Stimulated activated naive CD8-positive, alpha-beta T cell treated with anti-CD3 and anti-CD28 coated beads, Interleukin-15, amount 100 ng/mL, for 72 hours (primary cell): ENCODE data around the gene TSPYL1.
A peak's percentile ranks its signal among the peaks of the same experiment; 100 is the strongest.

Source experiments
- ATAC-seq: fragments of 150-1000 bp; cut with Tn5 transposase; 2 replicates; pipeline ENCODE4 v1.10.0; 2021; ENCODE audit warnings: mild to moderate bottlenecking, moderate library complexity
- DNase-seq, 2 donors: peaks; one replicate each; pipeline ENCODE4 v3.0.0; 2021 to 2022
- H3K27ac Mint-ChIP-seq, 2 donors: one replicate each; pipeline ENCODE4 v1.8.0; 2022; ENCODE audit warnings: mild to moderate bottlenecking in 2 of 2, mixed read lengths in 2 of 2, moderate library complexity in 2 of 2
- H3K27me3 Mint-ChIP-seq: one replicate; pipeline ENCODE4 v1.8.0; 2022; ENCODE audit warnings: mixed read lengths
- H3K4me1 Mint-ChIP-seq: one replicate; pipeline ENCODE4 v1.8.0; 2022; ENCODE audit warnings: mild to moderate bottlenecking, mixed read lengths
- H3K4me3 Mint-ChIP-seq, 2 donors: one replicate each; pipeline ENCODE4 v1.8.0; 2022; ENCODE audit warnings: mild to moderate bottlenecking in 2 of 2, mixed read lengths in 2 of 2, moderate library complexity in 1 of 2
- H3K9me3 Mint-ChIP-seq, 2 donors: one replicate each; pipeline ENCODE4 v1.8.0; 2022; ENCODE audit warnings: mixed read lengths in 2 of 2

The TSPYL1 gene

DNA sequence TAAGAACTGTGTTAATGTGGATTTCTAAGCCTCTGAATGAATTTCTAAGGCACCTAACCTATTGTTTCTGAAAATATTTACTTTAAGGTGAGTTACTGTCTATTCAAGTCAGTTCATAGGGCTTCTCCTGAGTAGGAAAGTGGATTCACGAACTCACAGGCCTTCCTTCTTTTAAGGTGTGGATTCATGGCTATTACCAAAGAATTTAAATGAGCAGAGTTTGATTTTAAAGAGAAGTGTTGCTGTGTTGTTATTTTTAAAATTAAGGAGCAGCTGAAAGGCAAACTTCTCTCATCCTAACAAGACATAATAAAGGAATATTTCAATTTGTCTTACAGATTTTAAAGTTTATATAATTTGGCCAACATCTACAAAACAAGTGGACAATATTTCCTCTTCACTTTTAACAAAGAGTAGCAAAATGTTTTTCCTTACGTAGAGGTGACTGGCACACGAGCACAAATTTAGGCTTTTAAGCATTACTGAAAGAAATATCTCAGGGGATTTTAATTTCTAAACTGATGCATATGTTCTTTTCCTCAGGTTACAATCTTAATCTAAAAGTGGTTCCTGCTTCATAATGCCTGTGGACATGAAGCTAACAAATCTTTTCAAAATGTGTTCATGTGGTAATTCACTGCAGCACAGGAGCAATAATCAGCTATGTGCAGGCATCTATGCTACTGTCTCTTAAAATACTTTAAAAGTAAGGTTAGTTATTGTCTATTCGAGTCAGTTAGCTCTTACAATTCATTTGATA, 25.3 kb downstream of the TSPYL1 start:
- ATAC-seq, result no peak
- no peaks in the 10 kb centered on the region for H3K9me3 Mint-ChIP-seq

DNA sequence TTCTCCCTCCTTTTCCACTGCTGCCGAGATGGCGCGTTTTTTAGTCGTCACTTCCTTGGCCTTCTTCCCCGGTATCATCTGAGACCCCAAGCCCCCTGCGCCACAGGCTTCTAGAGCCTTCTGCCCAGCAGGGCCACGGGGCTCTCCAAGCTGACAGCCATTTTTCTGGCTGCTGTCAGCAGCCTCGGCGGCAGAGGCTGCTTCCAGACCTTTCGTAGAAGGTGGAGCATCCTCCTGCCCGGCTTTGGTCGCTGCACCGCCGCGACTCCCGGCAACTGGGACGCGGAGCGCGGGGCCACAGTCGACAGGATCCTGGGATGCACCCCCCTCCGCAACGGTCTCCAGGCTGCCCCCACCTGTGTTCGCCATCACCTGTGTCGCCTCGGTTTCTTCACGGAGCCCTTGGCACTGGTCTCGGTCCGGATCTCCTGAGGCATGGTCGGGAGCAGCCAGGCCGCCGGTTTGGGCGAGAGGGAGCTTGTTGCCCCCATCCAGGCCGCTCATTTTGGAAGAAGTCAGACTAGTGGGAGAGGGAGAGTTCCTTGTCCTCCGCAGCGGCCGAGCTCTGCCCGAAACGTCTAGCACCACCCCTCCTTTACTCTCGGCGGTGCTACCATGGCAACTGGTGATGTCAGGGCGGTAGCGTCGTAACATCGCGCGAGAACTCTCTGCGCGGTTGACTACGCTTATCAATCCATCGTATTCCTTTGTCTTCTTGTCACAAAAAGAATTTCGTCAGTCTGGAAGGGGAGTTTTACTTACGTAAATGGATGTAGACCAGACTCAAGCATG, 26.0 kb downstream of the TSPYL1 start, which contains the start of gene TSPYL4:
TSS of gene TSPYL4 (minus strand) at position 571 of the 792 bp plus-strand sequence. CDS start at position 504, 67 bp downstream.
- DNase-seq (peak; percentile 77 to 89), ATAC-seq (peak; percentile 98)
- no peaks in the 10 kb centered on the region for H3K9me3 Mint-ChIP-seq
- H3K4me1 Mint-ChIP-seq, result peaks cover 6% of the 10 kb centered on the region
- no peaks in the 10 kb centered on the region for H3K27me3 Mint-ChIP-seq
- no peak within 1 kb of the TSS for H3K27ac Mint-ChIP-seq
- no peak within 1 kb of the TSS for H3K4me3 Mint-ChIP-seq

More for the DNA sequence above, 25.3 kb downstream of the TSPYL1 start:
- Mint-ChIP-seq H3K4me1 (peaks cover 6% of the 10 kb centered on the region), H3K27ac (no peak overlapping the region), H3K27me3 (no peaks in the 10 kb centered on the region), H3K4me3 (no peak overlapping the region)
- no peak for DNase-seq

DNA sequence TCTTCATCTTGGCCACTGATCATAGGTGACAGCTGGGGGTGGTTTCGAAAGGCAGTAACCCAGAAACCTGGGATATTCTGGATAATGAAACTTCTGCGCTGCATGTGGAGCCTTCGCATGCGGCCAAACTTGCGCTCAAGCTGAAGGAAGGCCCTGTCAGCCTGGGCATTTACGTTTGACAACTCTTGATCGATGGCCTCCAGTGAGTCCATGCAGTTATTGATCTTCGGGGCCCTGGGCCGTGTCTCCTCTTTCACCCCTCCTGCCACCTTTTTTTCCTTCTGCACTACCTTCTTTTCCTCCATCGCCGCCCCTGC, 26.6 kb downstream of the TSPYL1 start:
- Mint-ChIP-seq H3K27ac (no peak overlapping the region), H3K27me3 (no peaks in the 10 kb centered on the region), H3K4me3 (no peak overlapping the region), H3K9me3 (no peaks in the 10 kb centered on the region), H3K4me1 (peaks cover 6% of the 10 kb centered on the region)
- ATAC-seq, result no peak
- no peak for DNase-seq

DNA sequence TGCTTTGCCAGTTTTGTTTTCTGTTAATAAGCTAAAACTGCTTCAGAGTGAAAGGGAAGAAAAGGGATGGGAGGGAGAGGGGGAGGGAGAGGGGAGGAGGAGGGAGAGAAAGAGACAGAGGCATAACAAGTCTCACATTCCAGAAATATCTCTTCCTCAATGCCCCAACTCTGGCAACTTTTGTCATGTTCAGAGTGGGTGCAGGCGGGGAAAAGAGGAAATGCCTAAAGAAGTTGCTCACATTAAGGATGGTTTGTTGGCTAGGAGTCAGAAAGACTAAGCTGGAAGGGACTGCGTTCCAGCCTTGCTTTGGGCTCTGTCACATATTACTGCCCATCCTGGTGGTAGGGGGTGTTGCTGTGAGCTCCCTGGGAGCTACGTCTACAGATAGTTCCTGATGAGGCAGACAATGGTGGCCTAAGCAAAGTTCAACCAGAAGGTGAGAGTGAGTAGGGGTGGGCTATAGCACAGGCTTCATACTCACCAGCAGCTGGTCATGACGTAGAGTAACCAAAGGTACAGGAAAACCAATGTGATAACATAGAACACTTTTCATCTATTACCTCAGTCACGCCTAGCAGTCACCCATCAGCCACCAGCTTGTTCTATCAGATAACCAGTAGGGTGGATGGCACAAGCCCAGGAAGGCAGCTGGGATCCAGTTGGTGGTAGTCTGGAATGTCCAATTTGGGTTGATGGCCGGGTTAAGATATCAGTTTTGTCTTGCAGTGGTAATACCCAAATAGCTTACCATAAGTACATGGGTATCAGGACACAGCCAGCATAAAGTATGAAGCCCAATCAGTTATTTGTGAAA, 28.0 kb downstream of the TSPYL1 start:
- H3K27me3 Mint-ChIP-seq, result no peaks in the 10 kb centered on the region
- no peak overlapping the region for H3K4me3 Mint-ChIP-seq
- no peak overlapping the region for H3K27ac Mint-ChIP-seq
- DNase-seq (no peak), ATAC-seq (no peak)
- no peaks in the 10 kb centered on the region for H3K4me1 Mint-ChIP-seq
- H3K9me3 Mint-ChIP-seq, result no peaks in the 10 kb centered on the region

DNA sequence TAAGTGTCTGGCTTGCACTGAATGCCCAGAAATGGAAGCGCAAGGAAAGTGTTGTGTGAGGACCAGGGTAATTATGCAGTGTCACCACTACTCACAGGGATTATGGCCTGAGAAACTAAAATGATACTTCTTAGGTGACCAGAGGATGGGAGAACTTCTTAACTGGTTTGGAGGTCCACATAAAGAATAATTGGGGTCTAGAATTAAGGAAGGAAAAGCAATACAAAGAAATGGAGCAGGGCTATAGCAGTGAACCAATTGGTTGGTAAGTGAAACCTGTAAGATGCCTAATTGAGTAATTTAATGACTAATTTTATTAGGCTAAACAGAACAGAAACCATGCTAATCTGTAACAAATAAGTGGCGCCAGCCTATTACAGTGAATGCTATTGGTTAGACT, 31.2 kb downstream of the TSPYL1 start:
- no peak overlapping the region for H3K4me3 Mint-ChIP-seq
- ATAC-seq, result no peak

DNA sequence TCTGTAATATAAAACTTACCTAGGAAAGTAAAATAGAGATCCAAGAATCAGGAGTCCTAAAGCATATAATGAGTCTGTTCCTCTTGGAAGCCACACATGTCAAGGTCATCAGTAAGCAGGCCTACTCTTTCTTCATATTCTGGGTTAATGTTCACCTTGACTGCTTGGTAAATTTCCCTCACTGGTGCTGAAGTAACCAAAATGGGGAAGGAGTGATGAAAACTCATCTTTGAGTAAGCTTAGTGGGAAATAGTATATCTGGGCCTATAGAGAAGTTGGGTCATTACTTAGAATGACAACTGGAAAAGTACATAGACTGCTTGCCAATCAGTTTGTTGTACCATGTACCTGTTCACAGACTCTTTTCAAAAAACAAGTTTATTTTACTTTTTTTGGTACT, 32.4 kb downstream of the TSPYL1 start:
- no peaks in the 10 kb centered on the region for H3K9me3 Mint-ChIP-seq
- DNase-seq, result no peak
- no peak overlapping the region for H3K27ac Mint-ChIP-seq
- no peaks in the 10 kb centered on the region for H3K4me1 Mint-ChIP-seq
- no peak overlapping the region for H3K4me3 Mint-ChIP-seq
- ATAC-seq, result no peak
- H3K27me3 Mint-ChIP-seq, result no peaks in the 10 kb centered on the region

More for the DNA sequence above, 31.2 kb downstream of the TSPYL1 start:
- no peak for DNase-seq
- Mint-ChIP-seq H3K27ac (no peak overlapping the region), H3K9me3 (no peaks in the 10 kb centered on the region), H3K27me3 (no peaks in the 10 kb centered on the region), H3K4me1 (no peaks in the 10 kb centered on the region)

DNA sequence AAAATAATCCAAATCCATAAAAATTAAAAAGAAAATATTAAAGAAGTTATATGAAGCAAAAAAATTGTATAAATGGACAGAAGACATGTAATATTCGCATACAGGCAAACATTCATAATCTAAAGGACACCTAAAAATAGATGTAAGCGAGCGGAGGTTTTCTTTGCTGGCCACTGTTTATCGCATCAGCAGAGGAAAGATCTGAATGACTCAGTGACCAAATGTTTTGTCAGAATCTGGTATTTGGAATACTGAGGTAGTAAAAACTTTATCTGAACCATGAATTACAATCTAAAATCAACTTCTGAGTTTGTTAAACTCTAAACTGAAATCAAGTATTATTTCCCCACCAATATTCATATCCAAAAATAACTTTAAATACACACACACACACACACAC, 33.6 kb downstream of the TSPYL1 start:
- H3K27ac Mint-ChIP-seq, result no peak overlapping the region
- no peak overlapping the region for H3K4me3 Mint-ChIP-seq
- H3K4me1 Mint-ChIP-seq, result no peaks in the 10 kb centered on the region
- no peaks in the 10 kb centered on the region for H3K9me3 Mint-ChIP-seq
- no peak for DNase-seq
- no peak for ATAC-seq
- no peaks in the 10 kb centered on the region for H3K27me3 Mint-ChIP-seq

DNA sequence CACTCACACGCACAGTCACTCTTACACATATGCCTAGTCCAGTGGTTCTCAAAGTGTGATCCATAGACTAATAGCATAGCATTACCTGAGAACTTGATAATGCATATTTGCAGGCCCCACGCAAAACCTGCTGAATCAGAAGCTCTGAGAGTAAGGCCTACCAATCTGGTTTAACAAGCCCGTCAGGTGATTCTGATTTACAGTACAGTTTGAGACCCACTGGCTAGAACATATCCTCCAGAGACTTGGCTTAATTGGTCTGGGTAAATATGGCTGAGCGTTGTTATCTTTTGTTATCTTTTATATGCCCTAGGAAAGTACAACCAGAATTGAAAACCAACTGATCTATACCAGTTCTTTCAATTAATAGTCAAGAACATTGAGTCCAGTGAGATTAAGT, 35.4 kb downstream of the TSPYL1 start:
- H3K4me3 Mint-ChIP-seq, result no peak overlapping the region
- no peaks in the 10 kb centered on the region for H3K4me1 Mint-ChIP-seq
- ATAC-seq, result no peak
- no peaks in the 10 kb centered on the region for H3K27me3 Mint-ChIP-seq
- no peak for DNase-seq
- no peak overlapping the region for H3K27ac Mint-ChIP-seq
- H3K9me3 Mint-ChIP-seq, result no peaks in the 10 kb centered on the region

DNA sequence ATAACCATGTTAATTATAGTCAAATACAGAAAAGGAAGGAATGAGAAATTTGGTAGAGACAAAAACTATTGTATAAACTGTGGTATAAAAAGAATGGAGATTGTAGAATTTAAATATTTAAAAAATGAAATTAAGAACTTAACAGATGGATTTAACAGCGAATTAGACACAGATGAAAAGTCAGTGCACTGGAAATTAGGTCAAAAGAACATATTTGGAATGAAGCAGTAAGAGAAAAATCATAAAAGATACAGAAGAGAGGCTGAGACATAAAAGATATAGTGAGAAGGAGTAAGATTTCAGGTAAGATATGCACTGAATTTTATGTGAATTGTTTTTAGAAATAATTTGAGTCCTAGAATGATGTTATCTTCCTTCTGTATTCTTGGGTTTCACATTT, 39.9 kb downstream of the TSPYL1 start:
- DNase-seq (no peak), ATAC-seq (no peak)
- no peak overlapping the region for H3K27ac Mint-ChIP-seq
- no peaks in the 10 kb centered on the region for H3K27me3 Mint-ChIP-seq
- H3K4me1 Mint-ChIP-seq, result no peaks in the 10 kb centered on the region
- no peak overlapping the region for H3K4me3 Mint-ChIP-seq
- H3K9me3 Mint-ChIP-seq, result no peaks in the 10 kb centered on the region

DNA sequence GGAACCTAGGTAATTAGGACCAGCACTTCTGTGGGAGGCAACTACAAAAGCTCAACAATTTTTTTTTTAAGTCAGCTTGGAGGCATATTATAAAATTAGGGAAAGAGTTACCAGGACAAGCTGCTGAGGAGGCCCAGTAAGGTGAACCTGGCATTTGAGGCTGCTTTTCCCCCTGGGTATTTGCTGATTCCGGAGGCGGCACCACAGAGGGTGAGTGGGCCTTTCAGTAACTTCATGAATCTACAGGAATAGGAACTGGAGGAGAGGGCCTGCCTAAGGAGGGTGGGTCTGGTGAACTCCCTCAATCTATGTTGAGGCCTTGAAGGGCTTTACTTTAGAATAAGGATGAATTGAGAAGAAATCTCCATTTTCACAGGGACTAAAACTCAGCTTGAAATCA, 40.5 kb downstream of the TSPYL1 start:
- Mint-ChIP-seq H3K9me3 (no peaks in the 10 kb centered on the region), H3K27me3 (no peaks in the 10 kb centered on the region), H3K27ac (no peak overlapping the region), H3K4me3 (no peak overlapping the region), H3K4me1 (no peaks in the 10 kb centered on the region)
- ATAC-seq (no peak), DNase-seq (no peak)

DNA sequence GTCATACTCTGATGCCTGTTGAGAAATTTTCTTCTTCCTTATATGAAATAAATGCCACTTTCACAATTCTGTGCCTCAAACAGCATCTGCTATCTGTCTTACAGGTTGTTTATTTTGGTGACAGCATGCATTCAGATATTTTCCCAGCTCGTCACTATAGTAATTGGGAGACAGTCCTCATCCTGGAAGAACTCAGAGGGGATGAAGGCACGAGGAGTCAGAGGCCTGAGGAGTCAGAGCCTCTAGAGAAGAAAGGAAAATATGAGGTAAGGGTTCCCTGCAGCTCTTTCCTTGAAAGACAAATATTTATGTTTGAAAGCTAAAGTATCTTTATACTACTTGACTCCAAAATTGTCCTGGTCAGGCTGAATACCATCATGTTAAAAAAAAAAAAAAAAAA, 41.6 kb downstream of the TSPYL1 start:
- no peak for DNase-seq
- Mint-ChIP-seq H3K4me3 (no peak overlapping the region), H3K9me3 (no peaks in the 10 kb centered on the region), H3K27me3 (no peaks in the 10 kb centered on the region), H3K27ac (peak overlapping the region in 1 of 2 donors; percentile 52), H3K4me1 (no peaks in the 10 kb centered on the region)
- no peak for ATAC-seq

DNA sequence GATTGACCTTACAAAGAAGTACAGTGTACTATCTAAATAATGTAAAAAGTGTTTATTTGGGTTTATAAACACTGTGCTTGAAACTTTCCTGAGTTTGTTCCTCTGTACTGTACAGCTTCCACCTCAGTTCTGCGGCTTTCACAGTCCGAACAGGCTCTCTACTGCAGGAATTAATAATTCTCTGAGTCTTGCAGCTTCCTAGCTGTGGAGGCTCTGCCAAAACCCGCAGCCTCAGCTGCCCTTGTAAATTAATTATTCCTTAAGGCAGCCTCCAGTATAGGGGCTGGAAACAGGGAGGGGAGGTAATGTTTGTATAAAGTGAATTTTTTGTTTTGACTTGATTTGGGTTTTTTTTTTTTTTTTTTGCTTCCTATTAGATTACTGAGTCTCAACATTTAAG, 45.0 kb downstream of the TSPYL1 start:
- DNase-seq (no peak), ATAC-seq (no peak)
- Mint-ChIP-seq H3K27me3 (no peaks in the 10 kb centered on the region), H3K4me3 (no peak overlapping the region), H3K9me3 (no peaks in the 10 kb centered on the region), H3K4me1 (no peaks in the 10 kb centered on the region), H3K27ac (no peak overlapping the region)

DNA sequence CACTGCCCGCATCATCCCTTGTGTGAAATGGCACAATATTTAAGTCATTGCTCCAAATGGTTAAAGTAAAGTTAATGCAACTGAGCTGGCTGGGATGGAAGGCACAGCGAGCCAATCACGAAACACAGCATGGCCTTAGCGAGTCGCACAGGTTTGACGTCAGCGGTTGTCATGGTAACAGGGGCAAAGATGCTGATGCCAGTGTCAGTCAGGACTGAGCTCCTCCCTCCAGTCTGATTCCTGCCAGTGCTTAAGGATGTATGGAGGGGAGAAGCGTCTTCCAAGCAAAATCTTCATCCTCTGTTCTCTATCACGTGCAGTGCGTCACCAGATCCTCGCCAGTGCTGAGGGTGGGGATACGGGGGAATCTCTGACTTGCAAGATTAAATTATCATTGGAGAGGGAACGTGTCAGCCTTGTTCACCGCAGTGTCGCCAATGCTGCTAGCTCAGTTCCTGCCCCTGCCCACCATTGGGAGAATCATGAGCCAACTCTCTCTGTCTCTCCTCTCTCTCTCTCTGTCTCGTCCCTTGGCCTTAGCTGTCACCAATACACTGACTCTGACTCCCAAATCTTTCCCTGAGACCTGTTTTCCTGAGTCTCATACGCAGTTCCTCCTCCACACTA, 50.3 kb downstream of the TSPYL1 start:
- no peak overlapping the region for H3K27ac Mint-ChIP-seq
- no peaks in the 10 kb centered on the region for H3K4me1 Mint-ChIP-seq
- DNase-seq, result no peak
- H3K4me3 Mint-ChIP-seq, result no peak overlapping the region
- no peaks in the 10 kb centered on the region for H3K27me3 Mint-ChIP-seq
- H3K9me3 Mint-ChIP-seq, result no peaks in the 10 kb centered on the region
- ATAC-seq, result no peak
